PC-3 (cell line): ENCODE measurements around the gene CDK14. TPM values are rescaled to one million over a fixed set of nuclear protein-coding genes. Genes with fewer than 3 reads are reported as not detected.

Experiments used
- ATAC-seq: fragments of 200-7000 bp; cut with Tn5 transposase; 2 replicates; pipeline ENCODE4 v1.9.1; 2020; ENCODE audit warnings: mild to moderate bottlenecking, moderate library complexity
- BruUV-seq: library from RNA; stranded (reverse); fragments of 400-500 nt; replicated peaks from 2 replicates; lab custom pipeline; 2021; lab: Mats Ljungman, UMichigan
- CTCF ChIA-PET: fragments of 300-600 bp; sonication (Branson Sonifier 250); formaldehyde crosslinking; loops from one replicate; lab custom pipeline; 2022; ENCODE audit warnings: antibody characterized with exemption; lab: Charles Lee
- POLR2A ChIA-PET: fragments of 300-600 bp; sonication (Branson Sonifier 250); formaldehyde crosslinking; loops from one replicate; lab custom pipeline; 2022; ENCODE audit warnings: antibody characterized with exemption; ENCODE audit not compliant: unreplicated experiment; lab: Charles Lee
- DNase-seq: peaks from one replicate; pipeline ENCODE4 v3.0.0-alpha.2; 2015
- H2AFZ ChIP-seq: fragments of 300-600 bp; sonication (generic); 2 replicates; pipeline ENCODE4 v1.6.0; 2016; ENCODE audit warnings: antibody characterized with exemption, low read length
- H3F3A ChIP-seq: fragments of 300-600 bp; sonication (generic); one replicate; pipeline ENCODE4 v1.6.0; 2017; ENCODE audit warnings: antibody characterized with exemption, low read length, control low read depth, mild to moderate bottlenecking; ENCODE audit not compliant: unreplicated experiment
- H3K27ac ChIP-seq: fragments of 300-600 bp; sonication (generic); 2 replicates; pipeline ENCODE4 v1.5.1; 2016; ENCODE audit warnings: mild to moderate bottlenecking, low read length
- H3K27me3 ChIP-seq: fragments of 300-600 bp; sonication (generic); 2 replicates; pipeline ENCODE4 v1.6.1; 2016; ENCODE audit warnings: low read length, mixed read lengths
- H3K36me3 ChIP-seq: fragments of 300-600 bp; sonication (generic); 2 replicates; pipeline ENCODE4 v1.6.1; 2016; ENCODE audit warnings: low read depth, mixed run types, low read length, mixed read lengths
- H3K4me1 ChIP-seq: fragments of 300-600 bp; sonication (generic); 2 replicates; pipeline ENCODE4 v1.5.1; 2016; ENCODE audit warnings: low read length; ENCODE audit not compliant: insufficient read depth
- H3K4me2 ChIP-seq: fragments of 300-600 bp; sonication (generic); 2 replicates; pipeline ENCODE4 v1.6.0; 2016; ENCODE audit warnings: low read length
- H3K4me3 ChIP-seq: fragments of 300-600 bp; sonication (generic); 2 replicates; pipeline ENCODE4 v1.5.1; 2016; ENCODE audit warnings: mild to moderate bottlenecking, low read length, mixed read lengths
- H3K79me2 ChIP-seq: fragments of 300-600 bp; sonication (generic); 2 replicates; pipeline ENCODE4 v1.6.1; 2017; ENCODE audit warnings: low read length, mixed read lengths
- H3K9ac ChIP-seq: fragments of 300-600 bp; sonication (generic); 2 replicates; pipeline ENCODE4 v1.6.0; 2016; ENCODE audit warnings: mild to moderate bottlenecking, low read length
- H3K9me2 ChIP-seq: fragments of 300-600 bp; sonication (generic); replicated peaks from 2 replicates; pipeline ENCODE4 v1.6.1; 2016; ENCODE audit warnings: mixed run types, low read length, mixed read lengths
- H3K9me3 ChIP-seq: fragments of 300-600 bp; sonication (generic); 2 replicates; pipeline ENCODE4 v1.6.1; 2016; ENCODE audit warnings: low read length, mixed read lengths
- H4K20me1 ChIP-seq: fragments of 300-600 bp; sonication (generic); 2 replicates; pipeline ENCODE4 v1.6.1; 2016; ENCODE audit warnings: low read length, mixed read lengths
- CTCF ChIP-seq: fragments of 300-600 bp; sonication (generic); conservative IDR thresholded peaks from 2 replicates; pipeline ENCODE4 v1.5.1; 2017; ENCODE audit warnings: antibody characterized with exemption, low read depth, mild to moderate bottlenecking, low read length
- EZH2 ChIP-seq: fragments of 300-600 bp; sonication (generic); IDR thresholded peaks from one replicate; pipeline ENCODE4 v1.6.1; 2017; ENCODE audit warnings: antibody characterized with exemption, mild to moderate bottlenecking, low read length; ENCODE audit not compliant: unreplicated experiment
- EZH2phosphoT487 ChIP-seq: fragments of 300-600 bp; sonication (generic); IDR thresholded peaks from 2 replicates; pipeline ENCODE4 v1.6.1; 2018; ENCODE audit warnings: mild to moderate bottlenecking, antibody characterized with exemption, low read length, borderline replicate concordance
- intact Hi-C: fragments of 100-400 bp; cut with micrococcal nuclease; formaldehyde crosslinking; loops from 2 replicates; pipeline ENCODE4 v1.9.0; 2023
- total RNA-seq: library from RNA; depleted of rRNA; stranded (reverse); fragments of >200 nt; gene quantifications from 2 replicates; pipeline ENCODE4 v1.2.3, GENCODE V29; 2014

Gene CDK14
- total RNA-seq, 1 experiment from 2014 or later, result 8.2 TPM

GRCh38 chr7:90766814-90767564 is 170.9 kb downstream of the CDK14 start:
- peak overlapping the region; percentile 73 for H3K27ac ChIP-seq
- TF ChIP-seq EZH2, result no peak
- TF ChIP-seq EZH2phosphoT487, result no peak
- no peak for TF ChIP-seq CTCF
- CTCF ChIA-PET, result interaction anchor here (0.7 kb wide), 1 partner anchor 170 kb away, joined by 3 read pairs; no protein-coding TSS in a partner anchor
- no peaks in the 10 kb centered on the region for H3K36me3 ChIP-seq
- H3K9ac ChIP-seq, result peak overlapping the region; percentile 10; the same call in 1 of the 2 replicates
- H3F3A ChIP-seq, result no peaks in the 10 kb centered on the region
- peak; percentile 70 for DNase-seq
- no TSS peak for BruUV-seq
- H3K4me1 ChIP-seq, result peaks cover 17% of the 10 kb centered on the region
- H4K20me1 ChIP-seq, result no peaks in the 10 kb centered on the region
- peak; percentile 86 for ATAC-seq
- H3K4me2 ChIP-seq, result peak overlapping the region; percentile 17
- H3K27me3 ChIP-seq, result no peaks in the 10 kb centered on the region
- intact Hi-C loops, result no loop called here
- no peaks in the 10 kb centered on the region for H3K79me2 ChIP-seq
- H3K9me3 ChIP-seq, result no peaks in the 10 kb centered on the region
- no peak overlapping the region for H3K4me3 ChIP-seq
- H2AFZ ChIP-seq, result no peak overlapping the region
- H3K9me2 ChIP-seq, result no peaks in the 10 kb centered on the region
- POLR2A ChIA-PET, result no interaction called here

GRCh38 chr7:90768301-90768700 is 172.2 kb downstream of the CDK14 start:
- intact Hi-C loops, result no loop called here
- POLR2A ChIA-PET, result interaction anchor here (0.6 kb wide), 1 partner anchor 90 kb away, joined by 4 read pairs; no protein-coding TSS in a partner anchor

More at GRCh38 chr7:90768301-90768700, 172.2 kb downstream of the CDK14 start:
- no peaks in the 10 kb centered on the region for H4K20me1 ChIP-seq
- DNase-seq (no peak), ATAC-seq (no peak)
- H3K9ac ChIP-seq, result no peak overlapping the region
- H3K4me2 ChIP-seq, result no peak overlapping the region
- H3K79me2 ChIP-seq, result no peaks in the 10 kb centered on the region
- CTCF ChIA-PET, result no interaction called here
- no TSS peak for BruUV-seq
- no peaks in the 10 kb centered on the region for H3K9me2 ChIP-seq
- H3K4me3 ChIP-seq, result no peak overlapping the region
- H3F3A ChIP-seq, result no peaks in the 10 kb centered on the region
- H3K36me3 ChIP-seq, result no peaks in the 10 kb centered on the region
- peaks cover 17% of the 10 kb centered on the region for H3K4me1 ChIP-seq
- no peak overlapping the region for H3K27ac ChIP-seq
- no peak for TF ChIP-seq EZH2phosphoT487
- TF ChIP-seq CTCF, result no peak
- no peak for TF ChIP-seq EZH2
- H3K9me3 ChIP-seq, result no peaks in the 10 kb centered on the region
- H3K27me3 ChIP-seq, result no peaks in the 10 kb centered on the region
- H2AFZ ChIP-seq, result no peak overlapping the region
